H1 (cell line): ENCODE results near the gene TNNC1.

Experiments
- CTCF ChIP-seq, 3 experiments: IDR thresholded peaks; 1 replicate in 2 of 3; 2 replicates in 1 of 3; pipeline versions ENCODE4 v1.5.1 to v1.6.1; 2011; ENCODE audit warnings: low read length in 3 of 3, mild to moderate bottlenecking in 3 of 3, inconsistent platforms in 2 of 3, low read depth in 1 of 3, moderate library complexity in 1 of 3; ENCODE audit not compliant: insufficient read depth in 1 of 3; ENCODE audit errors: control extremely low read depth in 1 of 3
- EZH2 ChIP-seq: fragments of 200-600 bp; sonication (generic); IDR thresholded peaks from 2 replicates; pipeline ENCODE4 v1.7.1; 2012; ENCODE audit warnings: low read depth, mild to moderate bottlenecking, moderate library complexity, low read length, inconsistent platforms; ENCODE audit not compliant: severe bottlenecking
- HDAC2 ChIP-seq, 2 experiments: fragments of 300-600 bp in 1 of 2; sonication (generic) in 1 of 2; IDR thresholded peaks; 2 replicates each; pipeline ENCODE4 v1.6.1; 2011 to 2012; ENCODE audit warnings: low read depth in 2 of 2, low read length in 2 of 2, mild to moderate bottlenecking in 2 of 2, moderate library complexity in 2 of 2, borderline replicate concordance in 1 of 2, inconsistent platforms in 1 of 2
- POLR2AphosphoS5 ChIP-seq: IDR thresholded peaks from 2 replicates; pipeline ENCODE4 v1.6.1; 2011; ENCODE audit warnings: low read depth, low read length
- SIX5 ChIP-seq: IDR thresholded peaks from 2 replicates; pipeline ENCODE4 v1.6.1; 2011; ENCODE audit warnings: mild to moderate bottlenecking, low read depth, low read length
- TCF12 ChIP-seq: IDR thresholded peaks from 2 replicates; pipeline ENCODE4 v1.6.1; 2011; ENCODE audit warnings: low read depth, mild to moderate bottlenecking, low read length
- ZNF274 ChIP-seq: IDR thresholded peaks from 2 replicates; pipeline ENCODE4 v1.7.0; 2012; ENCODE audit warnings: low read length, borderline replicate concordance; ENCODE audit errors: extremely low read depth

GRCh38 chr3:52429779-52430415 is 23.9 kb downstream of the TNNC1 start:
- TF ChIP-seq CTCF (IDR thresholded peaks at IDR 0.05; ENCODE audit: control extremely low read depth in 1 of 3, insufficient read depth in 1 of 3, low read depth in 1 of 3, low read length in 3 of 3) (no peak), EZH2 (no peak), TCF12 (no peak), POLR2AphosphoS5 (no peak), ZNF274 (no peak), SIX5 (no peak), HDAC2 (IDR thresholded peaks at IDR 0.05; ENCODE audit: borderline replicate concordance in 1 of 2, low read depth in 2 of 2, low read length in 2 of 2) (no peak)
